Body of pancreas (tissue), 4 donors: Measurements from ENCODE around the gene CCNYL1. TPM values are rescaled to one million over a fixed set of nuclear protein-coding genes. Genes with fewer than 3 reads are reported as not detected.
"Not testable (repeated sequence)": the region's sequence is repeated elsewhere in the genome, so short reads cannot be mapped to it uniquely, and the experiment has no call there.

Experiments used
- ATAC-seq: fragments of 150-250 bp; one replicate; pipeline ENCODE4 v1.9.1; 2016
- DNase-seq, 4 donors: peaks; one replicate each; pipeline ENCODE4 v3.0.0-alpha.2; 2019
- H3K27ac ChIP-seq, 4 donors: fragments of 200-600 bp; sonication (generic); 1 replicate in 3 of 4; 2 replicates in 1 of 4; pipeline versions ENCODE4 v1.5.1 to v1.6.1; 2016 to 2019; ENCODE audit warnings: mild to moderate bottlenecking in 1 of 4, mixed read lengths in 1 of 4, moderate library complexity in 1 of 4
- H3K27me3 ChIP-seq, 2 donors: fragments of 200-600 bp; sonication (generic); one replicate each; pipeline ENCODE4 v1.6.0; 2016; ENCODE audit warnings: mild to moderate bottlenecking in 1 of 2
- H3K36me3 ChIP-seq, 2 donors: fragments of 200-600 bp; sonication (generic); replicated peaks in 1 of 2; 2 replicates each; pipeline ENCODE4 v1.5.1; 2016; ENCODE audit warnings: low read depth in 2 of 2; ENCODE audit not compliant: insufficient read depth in 1 of 2
- H3K4me1 ChIP-seq: fragments of 200-600 bp; sonication (generic); one replicate; pipeline ENCODE4 v1.6.0; 2016
- H3K4me3 ChIP-seq, 2 donors: fragments of 200-600 bp; sonication (generic); 1 replicate in 1 of 2; 2 replicates in 1 of 2; pipeline ENCODE4 v1.5.1; 2016 to 2019
- H3K9me3 ChIP-seq, 3 donors: fragments of 200-600 bp; sonication (generic); 1 replicate in 2 of 3; 2 replicates in 1 of 3; pipeline ENCODE4 v1.5.1; 2016
- CTCF ChIP-seq, 7 experiments: fragments of 450-650 bp in 4 of 7; fragments of 200-600 bp in 3 of 7; sonication (generic) in 3 of 7; IDR thresholded peaks; one replicate each; pipeline ENCODE4 v1.5.1; 2016 to 2019; ENCODE audit warnings: antibody characterized with exemption in 7 of 7
- POLR2A ChIP-seq, 3 donors: fragments of 450-650 bp; IDR thresholded peaks; one replicate each; pipeline ENCODE4 v1.6.1; 2016; ENCODE audit warnings: antibody characterized with exemption in 3 of 3, mild to moderate bottlenecking in 2 of 3
- WGBS, 2 donors: methylation state at CpG; one replicate each; pipeline ENCODE4 v1.1.5; 2017; 5-methylcytosine and 5-hydroxymethylcytosine counted together
- intact Hi-C: fragments of 100-400 bp; cut with DNase I; formaldehyde crosslinking; loops from one replicate; pipeline ENCODE4 v1.15.1; 2023
- total RNA-seq, 2 donors: library from RNA; depleted of rRNA; stranded (reverse); fragments of >200 nt; gene quantifications; one replicate each; pipeline ENCODE4 v1.1.0, GENCODE V29; 2016

Gene CCNYL1
- total RNA-seq, 2 donors from 2014 or later, result 14.5 to 14.8 TPM

GRCh38 chr2:207733597-207734240 lies 22.3 kb downstream of the CCNYL1 start:
- intact Hi-C loops, result no loop called here
- DNase-seq (no peak), ATAC-seq (no peak)
- Histone ChIP-seq H3K4me3 (no peak overlapping the region), H3K27me3 (no peaks in the 10 kb centered on the region), H3K4me1 (peaks cover 16% of the 10 kb centered on the region), H3K9me3 (no peaks in the 10 kb centered on the region), H3K36me3 (no peaks in the 10 kb centered on the region), H3K27ac (no peak overlapping the region)
- WGBS, 2 donors, result 48 to 55% methylated on average over 2 of the region's 2 CpGs
- TF ChIP-seq POLR2A (IDR thresholded peaks at IDR 0.05), result no peak

GRCh38 chr2:207734264-207734635 lies 22.8 kb downstream of the CCNYL1 start:
- DNase-seq, result no peak
- Histone ChIP-seq H3K9me3 (no peaks in the 10 kb centered on the region), H3K4me1 (peaks cover 16% of the 10 kb centered on the region), H3K27me3 (no peaks in the 10 kb centered on the region), H3K36me3 (no peaks in the 10 kb centered on the region), H3K27ac (peak overlapping the region in 1 of 4 donors; percentile 34), H3K4me3 (no peak overlapping the region)
- peak; percentile 58 for ATAC-seq
- intact Hi-C loops, result no loop called here
- WGBS, 2 donors, result 16% methylated on average over 3 of the region's 3 CpGs
- TF ChIP-seq CTCF (IDR thresholded peaks at IDR 0.05) (peak in 5 of 7 experiments; percentile 29 to 62 (median 50)), POLR2A (IDR thresholded peaks at IDR 0.05) (no peak)

GRCh38 chr2:207734636-207735512 lies 23.4 kb downstream of the CCNYL1 start:
- peaks cover 16% of the 10 kb centered on the region for H3K4me1 ChIP-seq
- peak overlapping the region in 1 of 4 donors; percentile 34 for H3K27ac ChIP-seq
- no peak overlapping the region for H3K4me3 ChIP-seq
- DNase-seq (no peak), ATAC-seq (peak; percentile 60)
- TF ChIP-seq CTCF (IDR thresholded peaks at IDR 0.05), result no peak
- TF ChIP-seq POLR2A (IDR thresholded peaks at IDR 0.05), result no peak
- intact Hi-C loops, result no loop called here
- WGBS, 2 donors, result 45 to 49% methylated on average over 4 of the region's 4 CpGs
- no peaks in the 10 kb centered on the region for H3K9me3 ChIP-seq
- no peaks in the 10 kb centered on the region for H3K36me3 ChIP-seq
- no peaks in the 10 kb centered on the region for H3K27me3 ChIP-seq

- DNase-seq, result not testable (repeated sequence)
- 96 to 97% methylated on average over 9 of the region's 9 CpGs for WGBS, 2 donors
These were observed 24.0 kb downstream of the CCNYL1 start for GRCh38 chr2:207735513-207735859.

GRCh38 chr2:207743514-207743913 lies 32.1 kb downstream of the CCNYL1 start:
- Histone ChIP-seq H3K27me3 (no peaks in the 10 kb centered on the region), H3K4me3 (no peak overlapping the region), H3K27ac (no peak overlapping the region), H3K9me3 (no peaks in the 10 kb centered on the region), H3K4me1 (peaks cover 24% of the 10 kb centered on the region), H3K36me3 (peaks cover 0 to 2% of the 10 kb centered on the region in 2 donors)
- no peak for ATAC-seq
- intact Hi-C loops, result loop anchor here (10.0 kb wide), 1 partner anchor 291 kb away; no protein-coding TSS in a partner anchor
- DNase-seq, result no peak
- no peak for TF ChIP-seq CTCF (IDR thresholded peaks at IDR 0.05)
- TF ChIP-seq POLR2A (IDR thresholded peaks at IDR 0.05), result no peak

More at GRCh38 chr2:207735513-207735859, 24.0 kb downstream of the CCNYL1 start:
- H3K27me3 ChIP-seq, H3K4me3 ChIP-seq, H3K36me3 ChIP-seq, H3K9me3 ChIP-seq, intact Hi-C loops, ATAC-seq, H3K27ac ChIP-seq: not testable (repeated sequence)
- H3K4me1 ChIP-seq, result peaks cover 16% of the 10 kb centered on the region
